GM12878 (cell line): Measurements from ENCODE around the gene PDE8B. TPM values are rescaled to one million over a fixed set of nuclear protein-coding genes. Genes with fewer than 3 reads are reported as not detected.

Source experiments
- ATAC-seq: fragments of 200-7000 bp; cut with Tn5 transposase; 3 replicates; pipeline ENCODE4 v1.9.1; 2020; ENCODE audit warnings: mild to moderate bottlenecking, moderate library complexity
- BruUV-seq: library from RNA; stranded (reverse); fragments of 400-500 nt; replicated peaks from 2 replicates; lab custom pipeline; 2021; lab: Mats Ljungman, UMichigan
- CTCF ChIA-PET: fragments of 300-600 bp; sonication (Branson Sonifier 250); formaldehyde crosslinking; extraction: SDS; loops from one replicate; lab custom pipeline; 2021; ENCODE audit warnings: inconsistent platforms; lab: Yijun Ruan, JAX
- POLR2A ChIA-PET: fragments of 350-600 bp; formaldehyde crosslinking; extraction: SDS; loops from one replicate; lab custom pipeline; 2021; ENCODE audit warnings: inconsistent platforms; lab: Charles Lee
- RAD21 ChIA-PET: fragments of 300-600 bp; sonication (Branson Sonifier 250); formaldehyde crosslinking; loops from one replicate; lab custom pipeline; 2023; ENCODE audit warnings: antibody characterized with exemption; ENCODE audit not compliant: unreplicated experiment; lab: Charles Lee
- SMC1A ChIA-PET: fragments of 300-600 bp; sonication (Branson Sonifier 250); formaldehyde crosslinking; loops from one replicate; lab custom pipeline; 2023; ENCODE audit not compliant: unreplicated experiment, uncharacterized antibody; lab: Charles Lee
- DNase-seq: peaks from one replicate; pipeline ENCODE4 v3.0.0-alpha.2; 2011; ENCODE audit warnings: low read depth, low spot score
- FAIRE-seq: peaks from 3 replicates; lab custom pipeline; 2011; peaks lifted over from hg19 to GRCh38; lab: Jason Lieb, UNC
- H2AFZ ChIP-seq: 2 replicates; pipeline ENCODE4 v1.6.0; 2011; ENCODE audit warnings: low read depth, low read length, control low read depth; ENCODE audit not compliant: control insufficient read depth
- H3K27ac ChIP-seq: 2 replicates; pipeline ENCODE4 v1.5.1; 2011; ENCODE audit warnings: control low read depth; ENCODE audit not compliant: control insufficient read depth, insufficient read depth
- H3K27me3 ChIP-seq, 2 experiments: replicated peaks in 1 of 2; 2 replicates each; pipeline versions ENCODE4 v1.6.0 to v1.6.1; 2011; ENCODE audit warnings: low read length in 1 of 2; ENCODE audit not compliant: control insufficient read depth in 2 of 2, insufficient read depth in 2 of 2
- H3K36me3 ChIP-seq, 2 experiments: 2 replicates each; pipeline ENCODE4 v1.5.1; 2011; ENCODE audit warnings: low read length in 1 of 2; ENCODE audit not compliant: control insufficient read depth in 2 of 2, insufficient read depth in 2 of 2
- H3K4me1 ChIP-seq: 2 replicates; pipeline ENCODE4 v1.6.1; 2011; ENCODE audit warnings: mild to moderate bottlenecking, low read length, moderate library complexity, mixed read lengths; ENCODE audit not compliant: control insufficient read depth, insufficient read depth
- H3K4me2 ChIP-seq: 2 replicates; pipeline ENCODE4 v1.6.0; 2011; ENCODE audit warnings: control low read depth; ENCODE audit not compliant: control insufficient read depth, insufficient read depth
- H3K4me3 ChIP-seq: fragments of 200-600 bp; sonication (generic); 2 replicates; pipeline ENCODE4 v1.5.1; 2016
- H3K79me2 ChIP-seq: 2 replicates; pipeline ENCODE4 v1.6.0; 2011; ENCODE audit warnings: low read length; ENCODE audit not compliant: control insufficient read depth, insufficient read depth
- H3K9ac ChIP-seq: 2 replicates; pipeline ENCODE4 v1.8.0; 2011; ENCODE audit warnings: low read length, control low read depth, mixed read lengths; ENCODE audit not compliant: control insufficient read depth, insufficient read depth
- H3K9me3 ChIP-seq: replicated peaks from 3 replicates; pipeline ENCODE4 v1.5.1; 2011; ENCODE audit warnings: mild to moderate bottlenecking, low read length; ENCODE audit not compliant: control insufficient read depth, insufficient read depth
- H4K20me1 ChIP-seq: 2 replicates; pipeline ENCODE4 v1.6.0; 2011; ENCODE audit not compliant: control insufficient read depth, insufficient read depth
- RAD21 ChIP-seq: IDR thresholded peaks from 2 replicates; pipeline ENCODE4 v1.6.1; 2011; ENCODE audit warnings: mild to moderate bottlenecking, low read depth, low read length, moderate library complexity; ENCODE audit not compliant: insufficient read depth
- RCOR1 ChIP-seq: conservative IDR thresholded peaks from 2 replicates; pipeline ENCODE4 v1.6.1; 2012; ENCODE audit warnings: low read depth, low read length, improper control_type of control experiment
- SIN3A ChIP-seq: IDR thresholded peaks from 2 replicates; pipeline ENCODE4 v1.6.1; 2012; ENCODE audit warnings: low read depth, low read length, improper control_type of control experiment
- SPI1 ChIP-seq: IDR thresholded peaks from 2 replicates; pipeline ENCODE4 v1.6.1; 2011; ENCODE audit warnings: low read depth, mild to moderate bottlenecking, low read length, moderate library complexity, borderline replicate concordance; ENCODE audit not compliant: insufficient read depth
- WGBS: methylation state at CpG from one replicate; pipeline ENCODE4 v1.1.6; 2016; ENCODE audit warnings: low lambda C conversion rate; ENCODE audit not compliant: insufficient replicate concordance, insufficient coverage; ENCODE audit errors: missing lambda C conversion rate; 5-methylcytosine and 5-hydroxymethylcytosine counted together
- in situ Hi-C: fragments of 300-500 bp; cut with MboI; formaldehyde crosslinking; loops from 9 replicates; pipeline ENCODE4 v1.14.3; 2018; ENCODE audit warnings: mixed read lengths
- intact Hi-C: fragments of 100-400 bp; cut with micrococcal nuclease; formaldehyde crosslinking; loops from one replicate; pipeline ENCODE4 v1.14.2; 2022; ENCODE audit not compliant: unreplicated experiment
- polyA plus RNA-seq, 11 experiments: library from polyadenylated mRNA; depleted of rRNA in 4 of 11; unstranded in 6 of 11; stranded (reverse) in 5 of 11; fragments of >200 nt; fragmentation: Nextera tagmentation in 4 of 11; fragmentation: Illumina TruSeq in 1 of 11; extraction: Ambion mirVana in 4 of 11; extraction: Trizol in 1 of 11; gene quantifications; 1 replicate in 1 of 11; 2 replicates in 10 of 11; pipeline versions ENCODE4 v1.2.1 to v1.2.3, GENCODE V29; 2011 to 2016; ENCODE audit warnings: inconsistent platforms in 2 of 11, missing spikeins in 2 of 11, low read depth in 1 of 11
- total RNA-seq, 4 experiments: library from RNA; depleted of rRNA in 3 of 4; stranded (reverse); fragments of >200 nt in 3 of 4; fragmentation: Illumina TruSeq in 1 of 4; extraction: Trizol in 1 of 4; gene quantifications; 2 replicates each; pipeline versions ENCODE4 v1.2.1 to v1.2.3, GENCODE V29; 2013 to 2021
- TF ChIP-seq, protein P1 (sequence below): fragments of 450-650 bp; formaldehyde crosslinking; IDR thresholded peaks from 2 replicates; pipeline ENCODE4 v1.5.0; 2022; ENCODE audit warnings: mild to moderate bottlenecking, missing genetic modification characterization
- TF ChIP-seq, protein P2 (sequence below), 3 experiments: IDR thresholded peaks in 2 of 3; conservative IDR thresholded peaks in 1 of 3; 2 replicates each; pipeline ENCODE4 v1.5.1; 2011; ENCODE audit warnings: low read depth in 3 of 3, low read length in 3 of 3, mild to moderate bottlenecking in 3 of 3, control low read depth in 2 of 3, moderate library complexity in 2 of 3, inconsistent platforms in 1 of 3, mixed read lengths in 1 of 3; ENCODE audit not compliant: control insufficient read depth in 2 of 3, insufficient read depth in 1 of 3; ENCODE audit errors: extremely low read depth in 1 of 3

The PDE8B gene
- total and polyA plus RNA-seq, 10 of the 15 experiments (the other 5 are each of a cell fraction or from before 2014, with no cell fraction given), result 0.03 to 0.44 (median 0.20) TPM; not detected in 3

DNA sequence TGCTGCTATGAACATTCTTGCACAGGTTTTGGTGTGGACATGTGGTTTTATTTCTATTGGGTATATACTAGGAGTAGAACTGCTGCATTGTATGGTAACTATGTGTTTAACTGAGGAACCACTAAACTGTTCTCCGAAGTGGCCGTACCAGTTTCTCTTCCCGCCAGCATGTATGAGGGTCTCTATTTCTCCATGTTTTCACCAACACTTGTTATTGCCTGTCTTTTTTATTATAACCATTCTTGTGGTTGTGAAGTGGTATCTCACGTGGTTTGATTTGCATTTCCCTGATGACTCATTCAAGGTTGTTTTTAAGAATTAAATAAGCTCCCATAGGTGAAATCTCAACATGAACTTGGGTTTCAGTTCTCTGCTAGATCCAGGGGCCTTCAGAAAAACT is 19.4 kb downstream of the PDE8B start (continued):
- TF ChIP-seq, protein P1, sequence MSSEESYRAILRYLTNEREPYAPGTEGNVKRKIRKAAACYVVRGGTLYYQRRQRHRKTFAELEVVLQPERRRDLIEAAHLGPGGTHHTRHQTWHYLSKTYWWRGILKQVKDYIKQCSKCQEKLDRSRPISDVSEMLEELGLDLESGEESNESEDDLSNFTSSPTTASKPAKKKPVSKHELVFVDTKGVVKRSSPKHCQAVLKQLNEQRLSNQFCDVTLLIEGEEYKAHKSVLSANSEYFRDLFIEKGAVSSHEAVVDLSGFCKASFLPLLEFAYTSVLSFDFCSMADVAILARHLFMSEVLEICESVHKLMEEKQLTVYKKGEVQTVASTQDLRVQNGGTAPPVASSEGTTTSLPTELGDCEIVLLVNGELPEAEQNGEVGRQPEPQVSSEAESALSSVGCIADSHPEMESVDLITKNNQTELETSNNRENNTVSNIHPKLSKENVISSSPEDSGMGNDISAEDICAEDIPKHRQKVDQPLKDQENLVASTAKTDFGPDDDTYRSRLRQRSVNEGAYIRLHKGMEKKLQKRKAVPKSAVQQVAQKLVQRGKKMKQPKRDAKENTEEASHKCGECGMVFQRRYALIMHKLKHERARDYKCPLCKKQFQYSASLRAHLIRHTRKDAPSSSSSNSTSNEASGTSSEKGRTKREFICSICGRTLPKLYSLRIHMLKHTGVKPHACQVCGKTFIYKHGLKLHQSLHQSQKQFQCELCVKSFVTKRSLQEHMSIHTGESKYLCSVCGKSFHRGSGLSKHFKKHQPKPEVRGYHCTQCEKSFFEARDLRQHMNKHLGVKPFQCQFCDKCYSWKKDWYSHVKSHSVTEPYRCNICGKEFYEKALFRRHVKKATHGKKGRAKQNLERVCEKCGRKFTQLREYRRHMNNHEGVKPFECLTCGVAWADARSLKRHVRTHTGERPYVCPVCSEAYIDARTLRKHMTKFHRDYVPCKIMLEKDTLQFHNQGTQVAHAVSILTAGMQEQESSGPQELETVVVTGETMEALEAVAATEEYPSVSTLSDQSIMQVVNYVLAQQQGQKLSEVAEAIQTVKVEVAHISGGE, result no peak
- no peak for TF ChIP-seq RCOR1

DNA sequence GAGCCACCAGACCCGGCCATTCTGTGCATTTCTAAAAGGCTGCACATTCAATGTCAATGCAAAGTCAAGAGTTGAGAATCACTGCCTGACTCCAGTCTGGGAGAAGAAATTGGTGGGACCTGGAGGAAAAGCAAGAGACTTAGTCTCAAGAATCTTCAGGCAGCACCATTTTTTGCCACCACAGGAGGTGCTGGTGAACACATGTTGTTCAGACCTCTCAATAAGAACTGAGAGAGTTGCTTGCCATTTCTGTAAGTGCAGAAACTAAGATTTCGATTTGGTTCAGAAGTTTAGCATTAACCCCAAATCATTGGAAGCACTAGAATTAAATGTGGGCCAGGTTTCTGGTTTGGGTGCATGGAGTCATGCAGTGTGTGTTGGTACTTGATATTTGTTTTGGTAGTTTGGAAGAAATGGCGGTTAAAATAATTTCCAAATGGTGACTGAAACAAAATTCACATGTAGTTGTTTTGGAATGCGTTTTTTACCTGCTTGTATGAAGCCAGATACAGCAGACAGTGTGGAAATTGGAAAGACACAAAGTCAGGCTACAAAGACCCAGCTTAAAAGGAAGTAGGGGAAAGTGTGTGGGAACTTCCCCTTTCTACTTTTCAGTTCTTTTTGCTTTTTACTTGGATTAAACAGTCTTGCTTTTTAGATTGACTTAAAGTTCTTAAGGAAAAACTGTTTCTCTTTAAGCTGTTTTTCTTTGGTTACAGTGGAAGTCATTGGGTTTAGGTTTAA is 20.4 kb downstream of the PDE8B start:
- no peak overlapping the region for H3K27ac ChIP-seq
- ChIA-PET POLR2A (no interaction called here), CTCF (interaction anchor here (1.1 to 1.4 kb wide), 3 partner anchors 12 to 262 kb away, joined by 3 to 5 read pairs (median 3); no protein-coding TSS in a partner anchor), RAD21 (interaction anchor here (0.9 kb wide), 1 partner anchor 165 kb away, joined by 3 read pairs; no protein-coding TSS in a partner anchor), SMC1A (interaction anchor here (0.7 to 2.6 kb wide), 6 partner anchors 28 to 364 kb away, joined by 3 to 7 read pairs (median 4); no protein-coding TSS in a partner anchor)
- no TSS peak for BruUV-seq
- WGBS, result 43% methylated on average over 4 of the region's 4 CpGs
- ATAC-seq (peak; percentile 50; the same call in 2 of the 3 replicates), DNase-seq (no peak), FAIRE-seq (no peak)
- no peaks in the 10 kb centered on the region for H3K36me3 ChIP-seq
- in situ Hi-C loops (no loop called here), intact Hi-C loops (no loop called here)
- no peak overlapping the region for H3K4me2 ChIP-seq
- no peak overlapping the region for H3K9ac ChIP-seq
- no peaks in the 10 kb centered on the region for H4K20me1 ChIP-seq
- H2AFZ ChIP-seq, result no peak overlapping the region
- H3K9me3 ChIP-seq, result peaks cover 3% of the 10 kb centered on the region; the same call in 2 of the 3 replicates
- no peaks in the 10 kb centered on the region for H3K79me2 ChIP-seq
- peaks cover 1 to 3% of the 10 kb centered on the region in 2 experiments; a peak in 1 of 4 replicates for H3K27me3 ChIP-seq
- no peak overlapping the region for H3K4me3 ChIP-seq
- TF ChIP-seq, protein P2, sequence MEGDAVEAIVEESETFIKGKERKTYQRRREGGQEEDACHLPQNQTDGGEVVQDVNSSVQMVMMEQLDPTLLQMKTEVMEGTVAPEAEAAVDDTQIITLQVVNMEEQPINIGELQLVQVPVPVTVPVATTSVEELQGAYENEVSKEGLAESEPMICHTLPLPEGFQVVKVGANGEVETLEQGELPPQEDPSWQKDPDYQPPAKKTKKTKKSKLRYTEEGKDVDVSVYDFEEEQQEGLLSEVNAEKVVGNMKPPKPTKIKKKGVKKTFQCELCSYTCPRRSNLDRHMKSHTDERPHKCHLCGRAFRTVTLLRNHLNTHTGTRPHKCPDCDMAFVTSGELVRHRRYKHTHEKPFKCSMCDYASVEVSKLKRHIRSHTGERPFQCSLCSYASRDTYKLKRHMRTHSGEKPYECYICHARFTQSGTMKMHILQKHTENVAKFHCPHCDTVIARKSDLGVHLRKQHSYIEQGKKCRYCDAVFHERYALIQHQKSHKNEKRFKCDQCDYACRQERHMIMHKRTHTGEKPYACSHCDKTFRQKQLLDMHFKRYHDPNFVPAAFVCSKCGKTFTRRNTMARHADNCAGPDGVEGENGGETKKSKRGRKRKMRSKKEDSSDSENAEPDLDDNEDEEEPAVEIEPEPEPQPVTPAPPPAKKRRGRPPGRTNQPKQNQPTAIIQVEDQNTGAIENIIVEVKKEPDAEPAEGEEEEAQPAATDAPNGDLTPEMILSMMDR (IDR thresholded peaks at IDR 0.05 in 2 of 3, conservative IDR thresholded peaks at IDR 0.05 in 1 of 3; ENCODE audit: control insufficient read depth in 2 of 3, extremely low read depth in 1 of 3, insufficient read depth in 1 of 3, low read depth in 3 of 3, low read length in 3 of 3), result peak in 1 of 3 experiments; percentile 29; a peak in 2 of 6 replicates
- TF ChIP-seq SIN3A, result no peak
- peak; percentile 17; the same call in 1 of the 2 replicates for TF ChIP-seq SPI1
- TF ChIP-seq RAD21, result 0 out of 2 replicates have a peak, but pooled peaks have one; percentile 16
- H3K4me1 ChIP-seq, result no peaks in the 10 kb centered on the region
